ENCODE results near the gene WDR7. TPM values are rescaled to one million over a fixed set of nuclear protein-coding genes. Genes with fewer than 3 reads are reported as not detected.

Gene WDR7
- total RNA-seq, 1 donor = 30.7 TPM

GRCh38 chr18:56861244-56861643, 210.1 kb downstream of the WDR7 start:
- TF ChIP-seq, protein P1, sequence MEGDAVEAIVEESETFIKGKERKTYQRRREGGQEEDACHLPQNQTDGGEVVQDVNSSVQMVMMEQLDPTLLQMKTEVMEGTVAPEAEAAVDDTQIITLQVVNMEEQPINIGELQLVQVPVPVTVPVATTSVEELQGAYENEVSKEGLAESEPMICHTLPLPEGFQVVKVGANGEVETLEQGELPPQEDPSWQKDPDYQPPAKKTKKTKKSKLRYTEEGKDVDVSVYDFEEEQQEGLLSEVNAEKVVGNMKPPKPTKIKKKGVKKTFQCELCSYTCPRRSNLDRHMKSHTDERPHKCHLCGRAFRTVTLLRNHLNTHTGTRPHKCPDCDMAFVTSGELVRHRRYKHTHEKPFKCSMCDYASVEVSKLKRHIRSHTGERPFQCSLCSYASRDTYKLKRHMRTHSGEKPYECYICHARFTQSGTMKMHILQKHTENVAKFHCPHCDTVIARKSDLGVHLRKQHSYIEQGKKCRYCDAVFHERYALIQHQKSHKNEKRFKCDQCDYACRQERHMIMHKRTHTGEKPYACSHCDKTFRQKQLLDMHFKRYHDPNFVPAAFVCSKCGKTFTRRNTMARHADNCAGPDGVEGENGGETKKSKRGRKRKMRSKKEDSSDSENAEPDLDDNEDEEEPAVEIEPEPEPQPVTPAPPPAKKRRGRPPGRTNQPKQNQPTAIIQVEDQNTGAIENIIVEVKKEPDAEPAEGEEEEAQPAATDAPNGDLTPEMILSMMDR (IDR thresholded peaks at IDR 0.05; ENCODE audit: insufficient read depth, low read depth, low read length) = no peak
- no peak overlapping the region for H3K4me3 ChIP-seq (ENCODE audit: low read depth, low read length)
- DNase-seq (ENCODE audit: low read depth) = no peak

- H3K4me3 ChIP-seq (ENCODE audit: low read depth, low read length) = no peak overlapping the region
- TF ChIP-seq, protein P1 (IDR thresholded peaks at IDR 0.05; ENCODE audit: insufficient read depth, low read depth, low read length) = peak; percentile 79
These were observed 218.1 kb downstream of the WDR7 start for GRCh38 chr18:56869189-56869777.

DNA sequence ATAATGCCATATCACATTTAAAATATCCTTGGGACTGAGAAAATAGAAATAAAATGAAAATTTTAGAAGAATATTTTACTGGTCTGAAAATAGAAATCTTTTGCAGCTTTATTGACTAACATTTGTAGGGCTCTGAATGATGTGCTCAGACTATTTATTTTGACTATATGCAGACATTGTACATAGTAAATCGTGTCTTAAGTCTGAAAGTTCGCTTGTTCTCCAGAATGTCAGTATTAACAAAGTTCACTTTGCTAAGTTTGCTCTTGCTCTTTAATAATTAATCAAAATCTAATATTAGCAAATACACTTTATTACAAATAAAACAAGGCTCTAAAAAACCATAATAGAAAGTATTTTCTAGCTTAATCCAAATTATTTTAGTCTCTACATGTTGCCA, 219.8 kb downstream of the WDR7 start:
- DNase-seq (ENCODE audit: low read depth) = no peak
- H3K4me3 ChIP-seq (ENCODE audit: low read depth, low read length) = no peak overlapping the region
- TF ChIP-seq, protein P1 (IDR thresholded peaks at IDR 0.05; ENCODE audit: insufficient read depth, low read depth, low read length) = no peak

More at GRCh38 chr18:56869189-56869777, 218.1 kb downstream of the WDR7 start:
- peak; percentile 70 for DNase-seq (ENCODE audit: low read depth)

DNA sequence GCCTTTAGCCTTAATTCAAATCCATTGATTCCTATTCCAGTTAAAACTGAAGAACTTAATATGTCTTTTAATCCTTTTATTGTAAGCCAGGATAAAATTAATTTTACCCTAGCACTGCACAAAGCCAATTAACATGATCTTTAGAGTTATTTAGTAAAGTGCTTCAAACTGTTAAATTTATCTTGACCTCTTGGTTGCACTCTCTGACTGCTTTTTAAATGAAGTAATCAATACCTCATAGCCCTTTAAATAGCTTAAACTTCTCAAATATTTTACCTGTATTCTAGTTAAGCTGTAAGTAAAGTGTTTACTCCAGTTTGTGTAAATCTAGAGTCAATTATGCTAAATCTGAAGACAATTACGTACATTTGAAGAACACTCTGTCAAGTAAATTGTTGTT, 221.0 kb downstream of the WDR7 start:
- TF ChIP-seq, protein P1 (IDR thresholded peaks at IDR 0.05; ENCODE audit: insufficient read depth, low read depth, low read length) = no peak
- DNase-seq (ENCODE audit: low read depth) = no peak
- H3K4me3 ChIP-seq (ENCODE audit: low read depth, low read length) = no peak overlapping the region

- TF ChIP-seq, protein P1 (IDR thresholded peaks at IDR 0.05; ENCODE audit: insufficient read depth, low read depth, low read length) = no peak
- no peak overlapping the region for H3K4me3 ChIP-seq (ENCODE audit: low read depth, low read length)
- DNase-seq (ENCODE audit: low read depth) = no peak
These were observed 222.4 kb downstream of the WDR7 start for GRCh38 chr18:56873441-56874140.

- DNase-seq (ENCODE audit: low read depth) = no peak
- TF ChIP-seq, protein P1 (IDR thresholded peaks at IDR 0.05; ENCODE audit: insufficient read depth, low read depth, low read length) = no peak
- H3K4me3 ChIP-seq (ENCODE audit: low read depth, low read length) = no peak overlapping the region
These were observed 227.6 kb downstream of the WDR7 start for GRCh38 chr18:56878711-56879110.

Data from fibroblast of villous mesenchyme (primary cell).